ENCODE results near the gene SOAT2.
A peak's percentile ranks its signal among the peaks of the same experiment; 100 is the strongest.
"Not testable (repeated sequence)": the region's sequence is repeated elsewhere in the genome, so short reads cannot be mapped to it uniquely, and the experiment has no call there.

SOAT2 gene

GRCh38 chr12:53133722-53134121 is 30.4 kb downstream of the SOAT2 start:
- no peak for DNase-seq

DNA sequence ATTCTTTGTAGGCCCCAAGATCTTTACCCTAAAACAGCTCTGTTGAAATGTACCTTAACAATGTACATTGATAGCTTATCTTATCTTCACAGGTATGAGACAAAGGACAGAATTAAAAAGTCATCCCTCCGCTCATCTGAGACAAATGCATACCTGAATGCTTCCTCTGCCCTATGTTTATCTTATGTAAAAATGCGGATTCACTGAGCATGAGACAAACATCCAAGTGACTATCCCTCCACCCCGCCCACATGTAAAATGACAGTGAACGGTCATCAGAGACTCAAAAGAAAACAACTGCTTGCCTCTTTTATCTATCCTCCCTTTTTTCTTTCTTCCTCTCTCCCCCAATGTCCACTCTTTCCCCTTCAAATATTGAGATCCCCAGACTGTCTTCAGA is 40.1 kb downstream of the SOAT2 start:
- no peak for DNase-seq

DNA sequence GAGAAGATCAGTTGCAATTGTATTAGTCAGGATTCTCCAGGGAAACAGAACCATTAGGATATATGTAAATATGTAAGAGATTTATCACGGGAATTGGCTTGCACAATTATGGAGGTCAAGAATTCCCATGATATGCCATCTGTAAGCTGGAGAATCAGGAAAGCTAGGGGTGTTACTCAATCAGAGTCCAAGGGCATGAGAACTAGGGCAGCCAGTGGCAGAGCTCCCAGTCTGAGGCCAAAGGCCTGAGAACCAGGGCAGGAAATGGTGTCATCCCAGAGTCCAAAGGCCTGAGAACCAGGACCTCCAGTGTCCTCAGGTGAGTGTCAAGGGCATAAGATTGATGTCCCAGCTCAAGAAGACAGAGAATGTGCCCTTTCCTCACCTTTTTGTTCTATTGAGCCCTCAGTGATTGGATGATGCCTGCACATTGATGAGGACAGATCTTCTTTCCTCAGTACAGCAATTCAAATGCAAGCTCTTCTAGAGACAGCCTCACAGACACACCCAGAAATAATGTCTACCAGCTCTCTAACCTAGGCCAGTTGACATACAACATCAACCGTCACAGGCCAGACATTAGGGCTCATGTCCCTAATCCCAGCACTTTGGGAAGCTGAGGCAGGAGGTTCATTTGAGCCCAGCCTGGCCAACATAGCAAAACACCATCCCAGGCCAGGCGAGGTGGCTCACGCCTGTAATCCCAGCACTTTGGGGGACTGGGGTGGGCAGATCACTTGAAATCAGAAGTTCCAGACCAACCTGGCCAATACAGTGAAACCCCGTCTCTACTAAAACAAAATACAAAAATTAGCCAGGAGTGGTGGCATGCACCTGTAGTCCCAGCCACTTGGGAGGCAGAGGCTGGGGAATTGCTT is 42.3 kb downstream of the SOAT2 start:
- no peak for DNase-seq

DNA sequence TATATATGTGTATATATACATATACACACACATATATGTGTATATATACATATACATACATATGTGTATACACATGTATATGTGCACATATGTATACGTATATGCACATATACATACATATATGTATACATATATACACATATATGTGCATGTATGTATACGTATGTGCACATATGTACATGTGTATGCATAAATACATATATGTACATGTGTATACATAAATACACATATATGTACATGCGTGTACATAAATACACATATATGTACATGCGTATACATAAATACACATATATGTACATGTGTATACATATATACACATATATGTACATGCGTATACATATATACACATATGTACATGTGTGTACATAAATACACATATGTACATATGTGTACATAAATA is 43.9 kb downstream of the SOAT2 start:
- no peak for DNase-seq

- DNase-seq: no peak
Measured at GRCh38 chr12:53147653-53148052, 44.4 kb downstream of the SOAT2 start.

DNA sequence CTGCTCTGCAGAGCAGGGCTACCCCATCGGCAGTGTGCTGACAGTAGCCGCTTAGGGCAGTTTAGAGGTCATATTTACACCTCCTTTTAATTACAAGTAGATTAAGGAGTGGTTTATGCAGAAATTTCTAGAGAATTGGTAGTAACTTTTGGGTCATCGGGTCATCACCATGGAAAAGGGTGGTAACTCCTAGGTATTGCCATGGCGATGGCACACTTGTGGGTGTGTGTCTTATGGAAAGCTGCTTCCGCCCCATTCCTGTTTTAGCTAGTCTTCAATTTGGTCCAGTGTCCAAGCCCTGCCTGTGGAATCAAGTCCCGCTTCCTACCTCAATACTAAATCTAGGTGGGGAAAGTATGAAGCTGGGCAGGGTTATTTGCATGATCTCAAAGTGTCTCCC is 47.8 kb downstream of the SOAT2 start:
- no peak for DNase-seq

- no peak for DNase-seq
Measured at GRCh38 chr12:53152390-53152789, 49.1 kb downstream of the SOAT2 start.

GRCh38 chr12:53159195-53159839 is 56.0 kb downstream of the SOAT2 start:
- peak in 54 of 58 donors; percentile 2 to 86 (median 44) for DNase-seq

GRCh38 chr12:53160000-53160399 is 56.7 kb downstream of the SOAT2 start:
- no peak for DNase-seq

GRCh38 chr12:53160673-53161072 is 57.4 kb downstream of the SOAT2 start:
- DNase-seq: no peak

- DNase-seq: no peak
Measured at GRCh38 chr12:53161119-53161911, 58.0 kb downstream of the SOAT2 start.

DNA sequence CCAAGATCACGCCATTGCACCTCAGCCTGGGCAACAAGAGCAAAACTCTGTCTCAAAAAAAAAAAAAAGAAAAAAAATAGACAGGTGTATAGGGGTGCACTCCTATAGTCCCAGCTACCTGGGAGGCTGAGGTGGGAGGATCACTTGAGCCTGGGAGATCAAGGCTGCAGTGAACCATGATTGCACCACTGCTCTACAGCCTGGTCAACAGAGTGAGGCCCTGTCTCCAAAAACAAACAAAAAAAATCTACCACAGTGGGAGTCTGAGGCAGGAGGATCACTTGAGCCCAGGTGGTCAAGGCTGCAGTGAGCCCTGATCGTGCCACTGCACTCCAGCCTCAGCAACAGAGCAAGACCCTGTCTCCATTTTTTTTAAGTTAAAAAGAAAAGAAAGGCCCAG is 59.7 kb downstream of the SOAT2 start:
- DNase-seq: not testable (repeated sequence)

DNA sequence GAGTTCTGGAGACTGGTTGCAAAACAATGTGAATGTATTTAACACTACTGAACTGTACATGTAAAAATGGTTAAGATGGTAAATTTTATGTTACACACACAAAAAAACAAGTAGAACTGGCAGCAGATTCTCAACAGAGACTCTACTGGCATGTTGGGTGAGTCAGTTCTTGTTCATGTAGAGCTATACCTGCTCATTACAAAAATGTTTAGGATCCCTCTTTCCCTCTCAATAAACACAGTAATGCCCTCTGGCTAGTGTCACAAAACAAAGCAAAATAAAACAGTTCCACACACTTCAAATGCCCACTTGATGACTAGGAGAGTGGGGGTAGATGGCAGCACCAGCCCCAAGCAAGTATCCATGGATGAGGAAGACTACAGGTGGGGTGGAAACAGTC is 63.6 kb downstream of the SOAT2 start:
- no peak for DNase-seq

DNA sequence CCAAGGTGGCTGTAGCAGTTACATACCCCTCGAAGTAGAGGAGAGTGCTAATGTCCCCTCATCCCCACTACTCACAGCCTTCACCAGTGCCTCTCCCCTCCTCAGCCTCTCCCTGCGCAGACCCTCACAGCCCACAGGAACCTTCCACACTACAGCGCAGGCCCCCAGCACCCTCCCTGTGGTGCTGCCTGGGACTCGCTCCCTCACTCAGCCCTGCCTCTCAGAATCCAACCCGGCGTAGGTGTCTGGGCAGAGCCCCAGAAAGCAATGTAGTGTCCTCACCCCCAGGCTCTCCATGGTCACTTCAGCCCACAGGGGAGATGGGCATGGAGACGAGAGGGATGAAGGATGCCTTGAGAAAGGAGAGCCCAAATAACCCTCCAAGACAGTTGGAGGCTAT is 66.4 kb downstream of the SOAT2 start:
- no peak for DNase-seq

DNA sequence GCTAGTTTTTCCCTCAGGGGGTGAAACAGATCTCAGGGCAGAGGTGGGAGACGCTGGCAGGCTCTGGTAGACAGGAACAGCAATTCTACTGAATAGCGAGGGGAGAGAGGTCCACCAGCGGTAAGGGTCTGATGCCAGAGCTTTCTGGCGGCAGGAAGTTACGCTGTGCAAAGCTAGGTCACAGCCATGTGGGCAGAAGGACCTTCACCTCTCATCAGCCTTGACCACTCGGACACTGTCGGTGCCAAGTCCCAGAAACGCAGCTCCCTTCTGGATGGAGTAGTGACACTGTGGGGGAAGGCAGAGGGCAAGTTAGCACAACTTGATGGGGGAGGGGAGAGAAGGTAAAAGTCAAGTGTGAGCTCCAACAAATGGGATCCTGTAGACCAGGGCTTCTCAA is 66.9 kb downstream of the SOAT2 start:
- DNase-seq: no peak

DNA sequence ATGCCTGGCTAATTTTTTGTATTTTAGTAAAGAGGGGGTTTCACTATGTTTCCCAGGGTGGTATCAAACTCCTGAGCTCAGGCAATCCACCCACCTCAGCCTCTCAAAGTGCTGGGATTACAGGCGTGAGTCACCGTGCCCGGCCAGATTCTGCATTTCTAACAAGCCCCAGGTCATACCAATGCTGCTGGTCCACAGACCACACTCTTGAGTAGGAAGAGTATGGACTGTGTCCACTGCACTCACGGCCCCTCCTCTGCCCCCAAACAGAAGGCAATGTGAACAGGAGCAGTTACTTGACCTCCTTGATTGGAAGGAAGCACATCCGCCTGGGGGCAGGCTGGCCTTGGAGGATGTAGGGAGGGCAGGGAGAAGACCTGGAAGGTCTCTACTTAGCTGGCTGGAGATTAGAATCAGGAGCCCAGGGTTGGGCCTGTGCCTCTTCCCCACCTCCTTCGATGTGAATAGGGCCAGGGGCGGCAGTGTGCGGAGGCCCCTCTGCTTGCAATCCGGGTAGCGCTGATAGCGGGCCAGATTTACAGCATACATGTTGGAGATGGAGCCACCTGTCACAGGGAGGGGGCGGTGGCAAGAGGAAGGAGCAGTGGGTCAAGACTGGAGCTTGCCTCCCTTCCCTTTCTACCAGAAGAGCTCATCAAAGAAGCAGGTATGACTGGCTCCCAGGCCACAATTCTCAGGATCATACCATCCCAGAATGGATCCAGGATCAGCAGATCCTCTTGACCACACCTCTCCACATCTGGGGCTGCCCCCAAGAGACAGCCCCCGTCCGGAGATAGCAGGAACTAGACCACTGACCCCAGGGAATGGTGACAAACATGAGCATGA is 67.8 kb downstream of the SOAT2 start:
- DNase-seq: no peak

DNA sequence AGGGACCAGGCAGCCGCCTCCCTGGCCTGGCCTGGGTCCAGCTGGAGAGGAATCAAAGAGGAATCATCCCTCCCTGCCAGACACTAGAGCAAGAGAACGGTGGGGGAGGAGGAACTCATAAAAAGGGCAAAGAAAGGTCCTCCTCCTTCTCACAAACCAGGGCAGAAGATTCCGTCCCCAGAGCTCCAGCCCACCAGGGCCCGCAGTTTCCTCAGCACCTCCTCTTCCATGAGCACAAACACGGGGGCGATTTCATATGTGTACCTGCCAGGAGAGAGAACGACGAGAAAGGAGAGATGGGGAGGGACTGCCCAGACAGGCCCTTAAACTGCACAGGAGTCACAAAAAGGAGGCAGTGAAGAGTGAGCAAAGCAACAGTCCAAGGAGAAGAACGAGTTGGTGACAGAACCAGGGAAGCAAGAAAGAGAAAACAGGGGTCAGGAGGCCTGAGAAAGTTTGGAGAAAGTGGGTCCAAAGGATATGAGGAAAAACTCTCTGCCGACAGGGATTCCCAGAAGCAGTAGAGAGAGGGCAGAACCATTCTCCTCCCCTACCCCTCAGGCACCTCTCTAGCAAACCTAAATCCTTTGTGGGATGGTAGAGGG is 68.5 kb downstream of the SOAT2 start:
- no peak for DNase-seq

DNA sequence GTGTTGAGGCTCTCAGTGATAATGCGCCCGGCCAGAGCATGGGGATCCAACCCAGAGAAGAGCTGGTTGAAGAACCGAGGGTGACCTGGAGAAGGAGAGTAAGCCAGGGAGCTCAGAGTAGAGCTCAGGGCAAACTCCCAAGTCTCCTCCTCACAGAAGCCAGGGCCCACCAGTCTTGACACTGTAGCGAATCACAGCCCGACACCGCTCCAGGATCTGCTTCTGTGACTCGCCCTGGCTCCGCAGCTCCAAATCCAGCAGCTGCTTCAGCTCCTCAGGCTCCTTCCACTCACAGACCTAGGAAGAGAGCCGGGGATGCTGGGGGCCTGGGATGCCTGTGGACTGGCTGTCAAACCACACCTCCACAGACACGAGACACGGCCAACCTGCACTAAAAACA is 69.1 kb downstream of the SOAT2 start:
- no peak for DNase-seq

DNA sequence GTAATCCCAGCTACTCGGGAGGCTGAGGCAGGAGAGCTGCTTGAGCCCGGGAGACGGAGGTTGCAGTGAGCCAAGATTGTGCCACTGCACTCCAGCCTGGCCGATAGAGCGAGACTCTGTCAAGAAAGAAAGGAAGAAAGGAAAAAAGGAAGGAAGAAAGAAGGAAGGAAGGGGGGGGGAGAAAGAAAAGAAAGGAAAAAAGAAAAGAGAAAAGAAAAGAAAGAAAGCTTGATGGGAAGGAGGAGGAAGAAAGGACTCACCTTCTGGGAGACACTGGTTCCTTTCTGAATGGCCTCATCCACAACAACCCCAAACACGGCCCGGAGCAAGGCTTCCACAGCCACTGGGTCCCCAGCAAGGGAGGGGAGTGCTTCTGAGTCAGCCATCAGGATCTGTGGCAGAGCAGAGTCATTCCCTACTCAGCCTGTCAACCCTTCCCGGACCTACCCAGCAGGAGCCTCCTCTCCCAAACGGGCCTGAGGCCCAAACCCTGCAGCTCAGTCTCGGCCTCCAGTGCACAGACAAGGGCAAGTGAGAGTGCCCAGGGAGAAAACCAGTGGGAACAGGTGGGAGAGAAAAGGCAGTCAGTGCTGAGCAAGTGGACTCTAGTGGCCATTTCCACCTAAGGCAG is 69.9 kb downstream of the SOAT2 start:
- no peak for DNase-seq

Measured in anterior cingulate cortex (tissue), 58 donors.